Endothelial cell of umbilical vein (primary cell): Measurements from ENCODE around the gene FPR1.

Source experiments
- EZH2 ChIP-seq: IDR thresholded peaks from 2 replicates; pipeline ENCODE4 v1.6.1; 2012; ENCODE audit warnings: borderline replicate concordance, low read depth, mild to moderate bottlenecking, moderate library complexity, low read length, inconsistent platforms; ENCODE audit not compliant: severe bottlenecking
- FOS ChIP-seq: IDR thresholded peaks from 2 replicates; pipeline ENCODE4 v1.6.1; 2011; ENCODE audit warnings: mild to moderate bottlenecking, low read length, moderate library complexity, borderline replicate concordance; ENCODE audit not compliant: insufficient read depth
- JUN ChIP-seq: IDR thresholded peaks from 2 replicates; pipeline ENCODE4 v1.6.1; 2011; ENCODE audit warnings: borderline replicate concordance, low read depth; ENCODE audit not compliant: insufficient read length, insufficient read depth
- POLR2A ChIP-seq: IDR thresholded peaks from 2 replicates; pipeline ENCODE4 v1.6.1; 2012; ENCODE audit warnings: low read depth, mild to moderate bottlenecking, control low read depth, low read length
- POLR2AphosphoS5 ChIP-seq: IDR thresholded peaks from 2 replicates; pipeline ENCODE4 v1.6.1; 2012; ENCODE audit warnings: low read depth, mild to moderate bottlenecking, control low read depth, low read length, moderate library complexity; ENCODE audit not compliant: insufficient read depth
- TF ChIP-seq, protein P1 (sequence below), 2 donors: IDR thresholded peaks; 1 replicate in 1 of 2; 2 replicates in 1 of 2; pipeline ENCODE4 v1.5.1; 2011; ENCODE audit warnings: low read length in 2 of 2, mild to moderate bottlenecking in 2 of 2, moderate library complexity in 2 of 2, control low read depth in 1 of 2, inconsistent platforms in 1 of 2, low read depth in 1 of 2; ENCODE audit not compliant: insufficient read depth in 1 of 2; ENCODE audit errors: extremely low read depth in 1 of 2
- TF ChIP-seq, protein P2 (sequence below): IDR thresholded peaks from 2 replicates; pipeline ENCODE4 v1.6.1; 2011; ENCODE audit not compliant: insufficient read depth, insufficient read length

DNA sequence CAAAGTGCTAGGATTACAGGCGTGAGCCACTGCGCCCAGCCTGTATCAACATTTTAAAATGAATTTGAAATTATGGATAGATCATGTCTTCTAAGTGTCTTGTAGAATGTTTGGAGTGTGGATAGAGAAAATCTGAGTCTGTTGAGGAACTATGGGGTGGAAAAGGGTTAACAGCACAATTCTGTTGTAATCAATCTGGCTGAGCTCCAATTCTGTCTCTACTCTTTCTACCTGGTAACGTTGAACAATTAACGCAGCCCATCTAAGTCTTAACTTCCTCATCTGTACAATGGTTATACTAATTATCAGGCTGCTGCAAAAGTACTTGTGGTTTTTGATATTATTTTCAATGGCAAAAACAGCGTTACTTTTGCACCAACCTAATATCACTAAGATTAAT, 13.4 kb upstream of the FPR1 start:
- TF ChIP-seq, protein P1, sequence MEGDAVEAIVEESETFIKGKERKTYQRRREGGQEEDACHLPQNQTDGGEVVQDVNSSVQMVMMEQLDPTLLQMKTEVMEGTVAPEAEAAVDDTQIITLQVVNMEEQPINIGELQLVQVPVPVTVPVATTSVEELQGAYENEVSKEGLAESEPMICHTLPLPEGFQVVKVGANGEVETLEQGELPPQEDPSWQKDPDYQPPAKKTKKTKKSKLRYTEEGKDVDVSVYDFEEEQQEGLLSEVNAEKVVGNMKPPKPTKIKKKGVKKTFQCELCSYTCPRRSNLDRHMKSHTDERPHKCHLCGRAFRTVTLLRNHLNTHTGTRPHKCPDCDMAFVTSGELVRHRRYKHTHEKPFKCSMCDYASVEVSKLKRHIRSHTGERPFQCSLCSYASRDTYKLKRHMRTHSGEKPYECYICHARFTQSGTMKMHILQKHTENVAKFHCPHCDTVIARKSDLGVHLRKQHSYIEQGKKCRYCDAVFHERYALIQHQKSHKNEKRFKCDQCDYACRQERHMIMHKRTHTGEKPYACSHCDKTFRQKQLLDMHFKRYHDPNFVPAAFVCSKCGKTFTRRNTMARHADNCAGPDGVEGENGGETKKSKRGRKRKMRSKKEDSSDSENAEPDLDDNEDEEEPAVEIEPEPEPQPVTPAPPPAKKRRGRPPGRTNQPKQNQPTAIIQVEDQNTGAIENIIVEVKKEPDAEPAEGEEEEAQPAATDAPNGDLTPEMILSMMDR (IDR thresholded peaks at IDR 0.05; ENCODE audit: extremely low read depth in 1 of 2, insufficient read depth in 1 of 2, low read depth in 1 of 2, low read length in 2 of 2): no peak
- TF ChIP-seq, protein P2, sequence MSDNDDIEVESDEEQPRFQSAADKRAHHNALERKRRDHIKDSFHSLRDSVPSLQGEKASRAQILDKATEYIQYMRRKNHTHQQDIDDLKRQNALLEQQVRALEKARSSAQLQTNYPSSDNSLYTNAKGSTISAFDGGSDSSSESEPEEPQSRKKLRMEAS: no peak
- TF ChIP-seq POLR2AphosphoS5 (no peak), EZH2 (no peak), POLR2A (no peak), FOS (no peak), JUN (no peak)
